Fibroblast of mammary gland (primary cell): Measurements from ENCODE around the gene SCLY.

ENCODE experiments used
- DNase-seq: peaks from one replicate; pipeline ENCODE4 v3.0.0-alpha.2; 2010; ENCODE audit warnings: low read depth
- H3K4me3 ChIP-seq: 2 replicates; pipeline ENCODE4 v1.5.1; 2011; ENCODE audit warnings: low read depth, mild to moderate bottlenecking, low read length, moderate library complexity; ENCODE audit not compliant: control insufficient read depth
- TF ChIP-seq, protein P1 (sequence below): conservative IDR thresholded peaks from 2 replicates; pipeline ENCODE4 v1.5.1; 2011; ENCODE audit warnings: low read depth, low read length, inconsistent platforms; ENCODE audit not compliant: control insufficient read depth, insufficient read depth

The SCLY gene

DNA sequence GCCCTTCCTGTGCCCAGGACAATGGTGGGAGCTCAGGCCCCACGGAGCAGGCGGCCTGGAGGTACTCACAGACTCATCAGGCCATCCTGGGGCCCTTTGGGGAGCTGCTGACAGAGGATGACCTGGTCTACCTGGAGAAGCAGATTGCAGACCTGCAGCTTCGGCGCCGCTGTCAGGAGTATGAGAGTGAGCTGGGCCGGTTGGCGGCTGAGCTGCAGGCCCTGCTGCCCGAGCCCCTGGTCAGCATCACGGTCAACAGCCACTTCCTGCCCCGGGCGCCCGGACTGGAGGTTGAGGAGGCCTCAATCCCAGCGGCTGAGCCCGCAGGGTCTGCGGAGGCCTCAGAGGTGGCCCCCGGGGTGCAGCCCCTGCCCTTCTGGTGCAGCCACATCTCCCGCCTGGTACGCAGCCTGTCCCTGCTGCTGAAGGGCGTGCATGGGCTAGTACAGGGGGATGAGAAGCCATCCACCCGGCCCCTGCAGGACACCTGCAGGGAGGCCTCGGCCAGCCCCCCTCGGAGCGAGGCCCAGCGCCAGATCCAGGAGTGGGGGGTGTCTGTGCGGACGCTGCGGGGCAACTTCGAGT, 69.4 kb downstream of the SCLY start:
- H3K4me3 ChIP-seq, result no peak overlapping the region
- TF ChIP-seq, protein P1, sequence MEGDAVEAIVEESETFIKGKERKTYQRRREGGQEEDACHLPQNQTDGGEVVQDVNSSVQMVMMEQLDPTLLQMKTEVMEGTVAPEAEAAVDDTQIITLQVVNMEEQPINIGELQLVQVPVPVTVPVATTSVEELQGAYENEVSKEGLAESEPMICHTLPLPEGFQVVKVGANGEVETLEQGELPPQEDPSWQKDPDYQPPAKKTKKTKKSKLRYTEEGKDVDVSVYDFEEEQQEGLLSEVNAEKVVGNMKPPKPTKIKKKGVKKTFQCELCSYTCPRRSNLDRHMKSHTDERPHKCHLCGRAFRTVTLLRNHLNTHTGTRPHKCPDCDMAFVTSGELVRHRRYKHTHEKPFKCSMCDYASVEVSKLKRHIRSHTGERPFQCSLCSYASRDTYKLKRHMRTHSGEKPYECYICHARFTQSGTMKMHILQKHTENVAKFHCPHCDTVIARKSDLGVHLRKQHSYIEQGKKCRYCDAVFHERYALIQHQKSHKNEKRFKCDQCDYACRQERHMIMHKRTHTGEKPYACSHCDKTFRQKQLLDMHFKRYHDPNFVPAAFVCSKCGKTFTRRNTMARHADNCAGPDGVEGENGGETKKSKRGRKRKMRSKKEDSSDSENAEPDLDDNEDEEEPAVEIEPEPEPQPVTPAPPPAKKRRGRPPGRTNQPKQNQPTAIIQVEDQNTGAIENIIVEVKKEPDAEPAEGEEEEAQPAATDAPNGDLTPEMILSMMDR, result no peak
- no peak for DNase-seq

DNA sequence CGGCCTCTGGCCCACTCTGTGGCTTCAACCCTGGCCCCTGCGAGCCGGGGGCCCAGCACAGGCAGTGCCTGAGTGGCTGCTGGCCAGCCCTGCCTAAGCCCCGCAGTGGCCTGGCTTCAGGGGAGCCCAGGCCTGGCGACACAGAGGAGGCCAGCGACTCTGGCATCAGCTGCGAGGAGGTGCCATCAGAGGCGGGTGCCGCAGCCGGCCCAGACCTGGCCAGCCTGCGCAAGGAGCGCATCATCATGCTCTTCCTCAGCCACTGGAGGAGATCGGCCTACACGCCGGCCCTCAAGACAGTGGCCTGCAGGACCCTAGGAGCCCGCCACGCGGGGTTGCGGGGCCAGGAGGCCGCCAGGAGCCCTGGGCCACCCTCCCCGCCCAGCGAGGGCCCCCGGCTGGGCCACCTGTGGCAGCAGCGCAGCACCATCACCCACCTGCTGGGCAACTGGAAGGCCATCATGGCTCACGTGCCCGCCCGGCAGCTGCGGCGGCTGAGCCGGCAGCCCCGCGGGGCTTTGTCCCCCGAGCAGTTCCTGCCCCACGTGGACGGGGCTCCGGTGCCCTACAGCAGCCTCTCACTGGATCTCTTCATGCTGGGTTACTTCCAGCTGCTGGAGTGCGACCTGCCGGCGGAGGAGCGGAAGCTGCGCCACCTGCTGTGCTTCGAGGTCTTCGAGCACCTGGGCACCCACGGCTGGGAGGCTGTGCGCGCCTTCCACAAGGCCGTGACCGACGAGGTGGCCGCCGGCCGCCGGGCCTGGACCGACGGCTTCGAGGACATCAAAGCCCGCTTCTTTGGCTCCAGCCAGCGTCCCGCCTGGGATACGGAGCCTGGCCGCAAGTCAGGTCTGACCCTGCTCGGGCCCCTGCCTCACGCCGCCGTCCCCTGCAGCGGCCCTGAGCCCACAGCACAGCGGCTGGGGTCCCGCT, 70.2 kb downstream of the SCLY start:
- TF ChIP-seq, protein P1, result no peak
- H3K4me3 ChIP-seq, result no peak overlapping the region
- no peak for DNase-seq

DNA sequence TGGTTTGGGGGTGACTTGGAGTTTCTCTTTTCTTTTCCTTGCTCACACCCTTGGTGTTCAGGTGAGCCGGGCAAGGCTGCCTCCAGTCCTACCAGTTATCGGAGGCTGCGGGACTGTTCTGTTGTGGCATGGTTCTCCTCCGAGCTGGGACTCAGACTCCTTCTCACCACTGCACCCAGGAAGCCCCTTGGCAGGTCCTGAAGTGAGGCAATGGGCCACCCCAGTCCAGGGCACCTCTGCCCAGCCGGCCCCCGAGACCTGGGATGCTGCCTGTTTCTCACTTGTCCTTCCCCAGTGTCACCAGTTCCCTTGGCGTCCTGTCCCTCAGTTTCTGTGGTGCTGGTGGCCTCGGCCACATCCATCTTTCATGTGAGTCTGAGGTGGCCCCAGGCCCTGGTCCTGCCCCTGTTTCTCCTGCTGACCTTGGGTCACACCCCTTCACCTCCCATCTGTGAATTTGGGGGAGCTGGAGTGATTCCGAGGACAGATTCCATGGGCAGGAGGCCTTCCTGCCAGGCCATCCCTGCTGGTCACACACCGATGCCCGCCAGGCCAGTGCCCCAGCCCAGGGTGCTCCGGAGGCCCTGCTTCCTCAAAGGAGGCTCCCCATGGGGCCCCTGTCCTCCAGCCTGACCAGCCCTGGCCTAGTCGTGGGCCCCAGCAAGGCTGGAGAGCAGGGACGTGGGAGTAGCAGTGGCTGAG, 71.1 kb downstream of the SCLY start:
- no peak for DNase-seq
- H3K4me3 ChIP-seq, result no peak overlapping the region
- TF ChIP-seq, protein P1, result no peak

DNA sequence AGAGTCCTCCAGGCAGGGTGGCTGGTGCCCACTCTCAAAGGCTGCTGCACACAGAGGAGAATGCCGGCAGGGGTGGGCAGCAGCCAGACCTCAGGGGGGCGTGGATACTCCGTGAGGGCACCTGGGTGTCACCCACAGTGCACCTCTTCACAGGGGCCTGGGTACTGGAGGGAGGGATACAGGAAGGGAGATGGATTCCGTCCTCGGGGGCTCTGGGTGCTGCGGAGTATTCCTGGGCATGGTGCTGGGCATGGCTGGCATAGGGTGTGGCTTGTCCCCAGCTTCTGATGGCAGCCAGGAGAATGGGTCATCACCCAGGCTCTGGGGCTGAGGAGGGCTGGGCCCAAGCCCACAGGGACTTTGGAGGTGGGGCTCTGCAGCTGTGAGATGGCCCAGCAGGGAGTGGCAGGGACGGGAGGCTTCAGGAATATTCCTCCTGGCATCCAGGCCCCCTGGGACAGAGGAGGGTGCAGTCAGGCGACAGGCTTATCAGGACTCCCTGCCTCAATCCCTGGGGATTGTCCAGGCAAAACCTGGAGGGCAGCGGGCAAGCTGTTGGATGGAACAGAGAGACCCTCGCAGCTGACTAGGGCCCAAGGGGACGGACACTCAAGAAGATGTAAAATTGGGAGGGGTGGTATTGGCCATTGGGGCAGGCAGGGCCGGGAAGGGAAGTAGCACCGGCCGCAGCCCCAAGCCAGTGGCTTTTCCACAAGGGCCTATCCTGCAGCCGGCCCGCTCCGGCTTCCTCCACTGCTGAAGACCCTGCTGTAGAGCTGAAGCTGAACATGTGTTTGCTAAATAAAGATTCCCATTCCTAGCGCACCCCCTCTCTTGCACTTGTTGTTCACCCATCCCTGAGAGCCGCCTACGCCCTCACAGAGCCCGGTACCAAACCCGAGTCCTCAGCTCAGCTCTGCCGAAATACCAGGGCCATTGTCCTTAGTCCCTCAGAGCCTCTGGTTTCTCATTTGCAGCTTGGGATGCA, 72.0 kb downstream of the SCLY start:
- no peak for DNase-seq
- H3K4me3 ChIP-seq, result no peak overlapping the region
- TF ChIP-seq, protein P1, result no peak

DNA sequence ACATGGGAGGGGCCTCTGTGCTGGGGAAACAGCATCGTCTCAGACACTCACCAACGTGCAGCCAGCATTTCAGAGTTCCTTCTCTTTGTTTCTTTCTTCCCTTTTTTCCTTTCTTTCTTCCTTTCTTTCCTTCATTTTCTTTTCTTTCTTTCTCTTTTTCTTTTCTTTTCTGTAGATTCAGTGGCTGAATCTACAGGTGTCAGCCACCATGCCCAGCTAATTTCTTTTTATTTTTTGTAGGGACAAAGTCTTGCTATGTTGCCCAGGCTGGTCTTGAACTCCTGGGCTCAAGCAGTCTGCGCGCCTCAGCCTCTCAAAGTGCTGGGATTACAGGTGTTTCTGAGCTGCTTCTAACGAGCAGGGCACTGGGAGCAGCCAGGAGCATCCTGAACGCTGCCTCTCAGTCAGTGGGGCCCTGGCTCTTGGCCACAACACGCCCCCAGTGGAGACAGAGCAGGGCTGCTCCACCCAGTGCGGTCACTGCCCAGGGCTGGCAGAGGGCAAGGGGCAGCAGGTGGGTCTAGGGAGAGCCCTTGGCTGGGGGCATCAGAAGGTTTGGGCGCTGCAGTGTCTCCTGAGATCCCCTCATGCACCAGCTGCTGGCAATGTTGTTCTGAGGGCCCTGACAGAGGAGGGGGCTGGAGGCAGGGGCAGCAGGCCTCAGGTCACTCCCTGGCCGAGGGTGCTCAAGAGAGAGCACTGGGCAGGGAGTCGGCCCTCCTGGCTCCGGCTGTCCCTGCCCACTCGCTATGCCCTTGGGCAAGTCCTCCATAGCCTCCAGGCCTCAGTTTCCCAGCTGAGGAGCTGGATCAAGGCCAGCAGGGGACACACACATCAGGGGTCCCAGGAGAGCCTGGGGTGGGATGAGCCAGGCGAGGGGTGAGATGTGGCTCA, 72.9 kb downstream of the SCLY start:
- DNase-seq, result no peak
- TF ChIP-seq, protein P1, result no peak

More for the DNA sequence above, 72.9 kb downstream of the SCLY start:
- no peak overlapping the region for H3K4me3 ChIP-seq
